ENCODE measurements around the gene CHD6.

Gene CHD6

DNA sequence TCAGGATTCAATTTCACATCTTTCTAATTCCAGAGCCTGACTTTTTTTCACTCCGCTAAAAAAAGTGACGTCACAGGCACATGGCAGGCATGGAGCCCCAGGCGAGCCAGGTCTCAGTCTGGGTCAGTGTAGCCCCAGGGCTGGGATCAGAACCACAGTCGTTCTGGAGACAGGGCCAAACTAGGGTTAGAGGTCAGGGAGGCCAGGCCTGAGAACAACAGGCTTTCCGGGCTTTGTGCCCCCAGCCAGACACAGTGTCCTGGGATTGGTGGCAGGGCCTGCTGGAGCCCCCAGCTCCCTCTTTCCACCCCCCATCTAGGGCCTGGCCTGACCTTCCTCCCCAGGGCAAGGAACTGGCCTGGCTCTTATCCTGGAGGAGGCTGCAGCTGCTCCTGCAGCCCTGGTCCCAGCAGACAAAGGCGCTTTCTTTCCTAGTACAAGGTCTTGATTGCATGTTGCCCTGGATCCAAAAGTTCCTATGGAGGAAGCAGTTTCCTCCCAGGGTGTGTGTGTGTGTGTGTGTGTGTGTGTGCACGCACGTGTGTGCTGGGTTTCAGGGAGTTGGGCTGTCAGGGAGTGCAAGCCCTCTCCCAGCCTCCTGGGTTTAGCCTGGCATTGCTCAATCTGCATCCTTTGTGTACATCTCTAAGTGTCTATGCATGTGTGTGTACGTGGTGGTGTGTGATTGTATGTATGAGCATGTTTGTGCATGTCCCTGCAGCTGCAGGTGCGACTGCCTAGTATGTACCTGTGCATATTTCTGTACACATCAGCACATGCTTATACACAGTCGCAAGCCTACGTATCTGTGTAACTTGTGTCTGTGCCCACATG is 225.1 kb downstream of the CHD6 start:
- DNase-seq (ENCODE audit: low read depth) = no peak

- no peak for DNase-seq (ENCODE audit: low read depth)
Measured at GRCh38 chr20:41392295-41392694, 225.9 kb downstream of the CHD6 start.

DNA sequence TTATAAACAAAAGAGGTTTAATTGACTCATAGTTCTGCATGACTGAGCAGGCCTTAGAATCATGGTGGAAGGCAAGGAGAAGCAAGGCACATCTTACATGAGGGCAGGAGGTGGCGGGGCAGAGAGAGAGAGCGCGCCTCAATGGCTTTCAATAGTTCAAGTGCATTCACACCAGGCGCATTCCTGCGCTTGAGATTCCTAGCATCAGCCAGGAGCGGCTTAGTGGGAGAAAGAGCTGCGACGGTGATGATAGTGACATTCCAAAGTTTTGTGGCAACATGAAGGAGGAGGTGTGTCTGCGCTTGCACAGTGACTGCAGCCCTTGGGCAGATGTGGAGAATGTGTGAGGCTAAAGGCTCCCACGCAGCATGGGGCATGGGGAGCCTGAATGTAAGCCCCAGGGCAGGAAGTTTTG is 226.6 kb downstream of the CHD6 start:
- DNase-seq (ENCODE audit: low read depth) = no peak

DNA sequence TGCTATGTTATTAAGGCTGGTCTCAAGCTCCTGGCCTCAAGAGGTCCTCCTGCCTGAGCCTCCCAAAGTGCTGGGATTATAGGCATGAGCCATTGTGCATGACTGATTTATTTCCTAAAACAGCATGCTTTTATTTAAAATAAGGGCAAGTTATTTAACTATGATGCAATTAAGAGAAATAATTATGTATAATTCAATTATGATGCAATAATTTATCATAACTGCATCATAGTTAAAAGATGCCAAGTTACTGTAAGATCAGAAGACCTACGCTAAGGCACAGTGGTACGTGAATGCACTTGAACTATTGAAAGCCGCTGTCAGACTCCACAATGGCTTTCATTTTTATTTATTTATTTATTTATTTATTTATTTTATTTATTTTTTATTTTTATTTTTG is 227.3 kb downstream of the CHD6 start:
- DNase-seq (ENCODE audit: low read depth) = no peak

GRCh38 chr20:41387444-41387851 is 230.7 kb downstream of the CHD6 start:
- DNase-seq (ENCODE audit: low read depth) = no peak

GRCh38 chr20:41386502-41387427 is 231.4 kb downstream of the CHD6 start:
- no peak for DNase-seq (ENCODE audit: low read depth)

- no peak for DNase-seq (ENCODE audit: low read depth)
Measured at GRCh38 chr20:41382791-41383305, 235.3 kb downstream of the CHD6 start.

DNA sequence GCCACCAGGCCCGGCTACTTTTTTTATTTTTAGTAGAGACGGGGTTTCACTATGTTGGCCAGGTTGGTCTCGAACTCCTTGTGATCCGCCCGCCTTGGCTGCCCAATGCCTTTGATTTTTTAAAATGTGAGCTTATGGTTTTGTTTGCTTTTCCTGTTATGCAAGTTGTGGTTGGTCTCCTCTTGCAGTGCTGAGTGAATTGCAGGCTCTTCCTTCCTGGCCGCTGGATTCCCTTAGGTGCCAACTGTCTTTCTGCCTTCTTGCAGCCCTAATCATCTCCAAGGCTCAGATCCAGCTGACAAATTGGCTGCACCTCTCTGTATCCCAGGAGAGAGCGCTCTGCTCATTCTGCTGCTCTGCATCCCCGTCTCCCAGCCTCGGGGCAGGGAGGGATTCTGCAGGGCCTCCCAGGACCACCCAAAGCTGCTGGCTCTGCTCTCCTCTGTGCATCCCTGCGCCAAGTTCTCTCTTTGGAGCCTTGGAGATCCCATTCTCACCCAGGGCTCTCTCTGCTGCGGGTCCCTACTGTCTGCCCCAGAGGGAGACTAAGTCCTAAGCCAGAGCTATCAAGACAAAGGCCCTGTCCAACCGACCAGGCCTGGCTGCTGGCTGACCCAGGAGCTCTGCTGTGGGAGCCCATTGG is 237.5 kb downstream of the CHD6 start:
- DNase-seq (ENCODE audit: low read depth) = no peak

DNA sequence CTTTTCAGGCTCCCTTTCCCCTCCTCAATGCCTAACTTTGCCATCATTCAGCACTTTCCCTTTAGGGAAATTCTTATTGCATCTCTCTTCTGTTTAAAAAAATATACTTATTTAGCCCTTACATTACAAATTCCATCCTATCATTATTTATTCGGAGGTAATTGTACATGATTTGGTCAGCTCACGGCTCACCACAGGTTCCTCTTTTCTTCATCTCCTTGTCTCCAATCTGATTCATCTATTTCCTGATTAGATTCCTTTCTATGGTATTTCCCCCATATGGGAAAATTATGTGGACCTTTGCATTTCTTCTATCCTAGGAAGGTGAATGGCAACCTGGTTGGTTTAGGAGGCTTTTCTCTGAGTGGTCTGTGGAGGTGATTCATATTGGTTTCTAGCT is 238.6 kb downstream of the CHD6 start:
- no peak for DNase-seq (ENCODE audit: low read depth)

GRCh38 chr20:41377275-41377674 is 240.9 kb downstream of the CHD6 start:
- no peak for DNase-seq (ENCODE audit: low read depth)

DNA sequence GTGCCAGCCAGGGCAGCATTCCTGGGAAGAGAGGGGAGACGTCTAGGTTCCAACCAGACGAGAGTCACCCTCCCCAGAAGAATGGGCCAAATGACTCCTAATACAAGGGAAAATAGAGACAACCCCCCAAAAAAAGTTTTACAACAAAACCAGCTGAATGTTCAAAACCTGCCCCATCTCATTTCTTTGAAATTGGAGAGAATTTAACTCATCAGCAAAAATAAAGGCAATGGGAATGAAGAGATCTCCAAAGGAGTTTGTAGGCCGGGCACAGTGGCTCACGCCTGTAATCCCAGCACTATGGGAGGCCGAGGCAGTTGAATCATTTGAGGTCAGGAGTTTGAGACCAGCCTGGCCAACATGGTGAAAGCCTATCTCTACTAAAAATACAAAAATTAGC is 241.8 kb downstream of the CHD6 start:
- no peak for DNase-seq (ENCODE audit: low read depth)

- DNase-seq (ENCODE audit: low read depth) = no peak
Measured at GRCh38 chr20:41375846-41376245, 242.3 kb downstream of the CHD6 start.

DNA sequence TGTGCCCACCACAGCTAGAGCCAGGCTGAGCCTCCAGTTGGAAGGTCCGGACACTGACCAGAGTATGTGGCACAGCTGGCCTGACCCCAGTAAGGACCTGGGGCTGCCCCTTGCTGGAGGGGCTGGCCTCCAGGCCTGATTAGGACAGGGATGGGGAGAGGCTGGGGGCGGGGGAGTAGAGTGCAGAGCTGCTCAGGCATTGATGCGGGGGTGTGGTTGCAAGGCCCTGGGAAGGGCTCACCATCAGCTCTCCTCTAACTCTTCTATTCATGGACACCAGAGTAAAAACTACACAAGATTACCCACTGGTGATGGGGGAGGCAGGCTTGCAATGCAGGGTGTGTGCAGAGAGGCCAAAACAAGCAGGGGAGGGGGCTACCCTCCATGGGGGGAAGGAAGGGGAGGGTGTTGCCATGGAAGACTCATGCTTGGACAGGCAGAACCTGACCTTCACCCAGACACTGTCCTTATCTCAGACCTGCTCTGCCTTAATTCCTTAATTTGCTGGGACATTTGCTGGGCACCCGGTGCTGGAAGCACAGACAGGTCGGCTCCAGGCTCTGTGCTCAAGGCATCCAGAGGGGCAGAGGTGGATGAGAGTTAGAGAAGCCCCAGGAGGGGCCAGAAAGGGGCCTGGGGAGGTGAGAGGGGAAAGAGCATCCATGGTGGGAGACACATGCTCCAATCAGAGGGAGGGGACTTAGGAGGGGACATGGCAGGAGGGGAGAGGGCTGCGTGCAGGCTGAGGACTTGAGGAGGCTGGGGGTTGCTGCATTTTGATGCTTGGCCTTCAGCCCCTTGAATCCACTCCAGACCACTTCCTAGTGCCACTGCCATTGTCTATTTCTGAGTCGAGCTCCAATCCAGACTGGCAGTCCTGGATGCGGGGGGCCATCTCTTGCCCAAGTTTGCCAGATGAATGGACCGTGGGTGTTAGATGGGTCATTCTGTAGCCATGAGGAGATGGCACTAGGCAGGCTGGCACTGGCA is 244.0 kb downstream of the CHD6 start:
- no peak for DNase-seq (ENCODE audit: low read depth)

DNA sequence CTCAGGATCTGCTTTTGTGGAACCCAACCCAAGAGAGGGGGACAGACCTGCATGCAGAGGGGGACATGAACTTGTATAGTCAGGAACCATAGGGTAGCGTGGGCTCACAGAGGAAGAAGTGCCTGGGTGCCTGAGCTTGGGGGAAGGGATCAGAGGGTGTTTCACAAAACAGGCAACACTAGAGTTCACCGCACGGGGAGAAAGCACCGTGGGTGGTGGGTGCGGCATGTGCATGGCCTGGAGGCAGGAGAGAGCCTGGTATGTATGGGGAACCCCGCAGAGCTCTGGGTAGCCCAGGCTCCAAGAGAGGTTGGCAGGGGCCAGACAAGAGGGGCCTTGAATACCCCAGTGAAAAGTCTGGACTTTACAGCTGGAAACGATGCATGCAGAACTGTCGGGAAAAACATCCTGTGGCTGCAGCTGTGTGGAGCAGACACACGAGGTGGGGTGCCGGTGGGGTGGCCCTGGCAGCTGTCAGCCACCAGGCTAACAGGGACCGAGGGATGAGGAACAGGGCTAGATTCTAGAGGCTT is 244.9 kb downstream of the CHD6 start:
- no peak for DNase-seq (ENCODE audit: low read depth)

DNA sequence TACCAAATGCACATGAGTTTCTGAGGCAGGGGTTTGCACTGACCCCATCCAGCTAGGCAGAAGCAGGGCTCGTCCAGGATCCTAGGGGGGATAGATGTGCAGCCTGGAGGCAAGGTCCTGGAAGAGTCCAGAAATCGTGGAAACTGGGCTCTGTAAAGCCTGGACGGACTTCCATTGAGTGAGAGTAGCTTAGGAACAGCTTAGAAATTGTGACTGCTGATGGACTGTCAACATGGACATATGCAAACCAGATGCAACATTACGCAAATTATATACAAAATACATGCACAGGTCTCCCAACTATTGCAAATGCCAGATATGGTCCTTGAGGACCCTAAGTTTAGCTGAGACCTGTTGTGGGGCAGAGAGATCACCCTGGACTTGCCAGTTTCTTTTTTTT is 246.8 kb downstream of the CHD6 start:
- no peak for DNase-seq (ENCODE audit: low read depth)

DNA sequence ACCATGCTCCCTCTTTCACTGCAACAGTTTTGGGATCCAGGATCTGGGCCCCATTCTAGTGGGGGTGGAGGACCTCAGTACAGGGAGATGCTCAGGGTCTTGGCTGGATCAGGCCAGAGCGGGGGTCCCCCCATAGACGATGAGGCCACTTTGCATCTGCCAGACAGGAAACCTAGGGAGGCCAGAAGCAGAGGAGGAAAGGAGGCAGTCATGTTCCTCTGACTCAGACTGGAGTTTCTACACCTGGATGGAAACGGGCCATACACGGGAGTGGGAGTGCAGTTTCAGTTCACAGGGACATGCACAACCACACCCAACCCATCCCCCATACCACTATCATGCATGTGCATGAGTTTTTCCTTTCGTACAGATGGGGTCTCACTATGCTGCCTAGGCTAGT is 248.0 kb downstream of the CHD6 start:
- DNase-seq (ENCODE audit: low read depth) = no peak

GRCh38 chr20:41369673-41370072 is 248.5 kb downstream of the CHD6 start:
- no peak for DNase-seq (ENCODE audit: low read depth)

- no peak for DNase-seq (ENCODE audit: low read depth)
Measured at GRCh38 chr20:41367956-41368355, 250.2 kb downstream of the CHD6 start.

DNA sequence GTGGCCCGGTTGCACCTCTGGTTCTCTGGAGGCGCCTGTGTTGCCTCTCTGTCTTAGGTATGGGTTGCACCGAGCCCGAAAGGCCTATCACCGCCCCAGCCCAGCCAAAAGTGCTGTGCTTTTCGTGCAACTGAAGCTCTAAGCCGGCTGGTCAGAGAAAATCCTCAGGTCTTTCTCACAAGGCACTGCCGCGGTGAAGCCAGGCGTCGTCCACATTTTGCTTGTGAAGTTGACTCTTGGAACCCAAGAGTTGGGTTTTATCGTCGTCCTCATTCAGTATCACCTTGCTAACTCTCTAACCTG is 250.8 kb downstream of the CHD6 start:
- no peak for DNase-seq (ENCODE audit: low read depth)

GRCh38 chr20:41366546-41367392 is 251.4 kb downstream of the CHD6 start, which contains the start of gene EMILIN3:
EMILIN3 (minus strand) TSS chr20:41366818; CDS start chr20:41366634, 184 bp downstream.
- no peak for DNase-seq (ENCODE audit: low read depth)
